Stimulated activated CD8-positive, alpha-beta memory T cell treated with anti-CD3 and anti-CD28 coated beads, Interleukin-15, amount 100 ng/mL, for 1 hour (primary cell): ENCODE results near the gene NSUN2.

Source experiments
- DNase-seq: peaks from one replicate; pipeline ENCODE4 v3.0.0-alpha.2; 2020; ENCODE audit warnings: low read depth

The NSUN2 gene

DNA sequence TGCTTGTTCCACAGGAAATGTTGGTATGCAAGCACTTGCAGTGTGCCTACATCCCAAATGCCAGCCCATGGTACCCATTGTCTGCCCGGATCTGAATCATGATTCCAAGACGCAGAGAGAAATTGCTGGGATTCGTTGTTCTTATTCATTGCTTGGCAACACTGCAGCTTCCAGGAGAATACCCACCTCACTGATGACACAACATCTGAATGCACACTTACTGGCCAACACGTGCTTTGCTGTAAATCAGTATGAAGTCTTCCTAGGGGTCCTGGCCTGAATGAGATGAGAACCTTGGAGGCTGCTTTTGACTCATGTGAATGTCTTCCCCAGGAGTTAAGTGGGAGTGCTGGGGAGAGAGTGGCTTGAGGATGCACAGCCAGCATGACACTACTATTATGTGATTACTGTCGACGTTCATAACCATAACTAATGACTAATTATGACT, 12.0 kb upstream of the NSUN2 start:
- no peak for DNase-seq

- DNase-seq, result no peak
Measured at GRCh38 chr5:6642655-6643054, 9.8 kb upstream of the NSUN2 start.

GRCh38 chr5:6638236-6638635, 5.4 kb upstream of the NSUN2 start:
- no peak for DNase-seq

- no peak for DNase-seq
Measured at GRCh38 chr5:6637590-6637989, 4.7 kb upstream of the NSUN2 start.

DNA sequence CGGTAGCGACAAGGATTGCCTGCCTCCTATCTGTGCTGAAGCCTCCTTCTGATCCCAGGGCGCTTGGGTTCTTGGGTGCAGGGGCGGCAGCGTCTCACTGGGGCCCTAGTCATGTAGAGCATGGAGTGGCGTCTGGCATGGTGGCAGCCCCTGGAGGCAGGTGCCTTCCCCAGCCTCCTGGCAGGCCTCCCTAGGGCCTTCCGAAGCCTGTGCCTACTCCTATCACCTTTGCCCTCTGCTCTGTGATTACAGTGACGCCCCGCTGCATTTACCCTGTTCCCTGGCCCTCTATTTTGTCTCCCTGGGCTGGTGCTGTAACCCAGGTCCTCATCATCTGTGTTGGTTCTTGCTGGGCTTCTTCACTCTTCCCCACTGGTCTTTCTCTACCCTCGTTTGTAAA, 4.2 kb upstream of the NSUN2 start:
- DNase-seq, result no peak

- no peak for DNase-seq
Measured at GRCh38 chr5:6636293-6636692, 3.4 kb upstream of the NSUN2 start.

DNA sequence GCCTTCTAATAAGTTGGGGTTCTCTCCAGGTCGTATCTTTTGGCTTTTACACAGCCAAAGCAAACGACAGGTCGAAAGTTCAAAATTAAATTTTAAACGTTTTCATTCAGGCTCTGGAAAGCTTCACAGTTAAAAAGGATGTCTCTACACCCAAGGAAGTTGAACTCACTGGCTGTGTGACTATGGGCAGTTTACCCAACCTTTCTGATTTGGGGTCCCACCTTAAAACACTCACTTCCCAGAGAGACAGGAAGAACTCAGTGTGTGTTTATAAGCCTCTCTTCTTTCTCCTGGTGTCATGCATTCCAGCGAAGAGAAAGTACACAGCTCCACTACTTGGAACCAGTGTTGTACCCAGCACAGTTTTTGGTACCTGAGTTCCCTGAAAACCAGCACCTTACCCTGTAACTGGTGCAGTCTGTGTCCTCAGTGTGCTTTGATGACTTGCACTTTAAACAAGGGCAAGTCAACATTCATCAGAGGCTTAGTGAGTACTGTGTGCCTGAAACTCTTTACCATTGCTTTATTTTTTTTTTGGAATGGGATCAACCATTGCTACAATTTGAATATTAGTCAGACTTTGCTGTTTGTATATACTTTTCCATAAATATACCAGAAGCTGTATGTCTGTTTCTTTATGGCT, 2.1 kb upstream of the NSUN2 start:
- no peak for DNase-seq

GRCh38 chr5:6634306-6634705, 1.5 kb upstream of the NSUN2 start:
- DNase-seq, result no peak

DNA sequence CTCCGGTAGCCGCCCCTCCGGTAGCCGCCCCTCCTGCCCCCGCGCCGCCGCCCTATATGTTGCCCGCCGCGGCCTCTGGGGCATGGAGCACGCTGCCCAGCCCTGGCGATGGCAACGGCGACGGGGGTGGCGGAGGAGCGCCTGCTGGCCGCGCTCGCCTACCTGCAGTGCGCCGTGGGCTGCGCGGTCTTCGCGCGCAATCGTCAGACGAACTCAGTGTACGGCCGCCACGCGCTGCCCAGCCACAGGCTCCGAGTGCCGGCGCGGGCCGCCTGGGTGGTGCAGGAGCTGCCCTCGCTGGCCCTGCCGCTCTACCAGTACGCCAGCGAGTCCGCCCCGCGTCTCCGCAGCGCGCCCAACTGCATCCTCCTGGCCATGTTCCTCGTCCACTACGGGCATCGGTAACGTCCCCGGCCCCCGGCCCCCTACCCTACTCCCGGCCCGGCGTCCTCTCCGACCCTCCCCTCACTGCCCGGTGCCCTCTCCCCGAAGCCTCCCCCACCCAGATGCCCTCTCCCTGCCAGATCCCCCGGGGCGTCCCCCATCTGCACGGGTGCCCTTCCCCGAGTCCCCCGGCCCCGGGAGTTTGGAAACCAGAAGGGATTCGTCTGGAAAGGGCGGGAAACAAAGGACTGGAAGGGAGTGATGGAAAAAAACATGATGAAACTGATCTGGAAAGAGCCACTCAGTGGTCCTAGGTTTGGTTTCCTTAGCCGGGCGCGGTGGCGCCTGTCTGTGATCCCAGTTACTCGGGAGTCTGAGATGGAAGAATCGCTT, 813 bp upstream of the NSUN2 start:
- DNase-seq, result no peak

- no peak for DNase-seq
Measured at GRCh38 chr5:6632324-6632887, 438 bp downstream of the NSUN2 start.

- DNase-seq, result no peak
Measured at GRCh38 chr5:6631441-6631840, 1.4 kb downstream of the NSUN2 start.

DNA sequence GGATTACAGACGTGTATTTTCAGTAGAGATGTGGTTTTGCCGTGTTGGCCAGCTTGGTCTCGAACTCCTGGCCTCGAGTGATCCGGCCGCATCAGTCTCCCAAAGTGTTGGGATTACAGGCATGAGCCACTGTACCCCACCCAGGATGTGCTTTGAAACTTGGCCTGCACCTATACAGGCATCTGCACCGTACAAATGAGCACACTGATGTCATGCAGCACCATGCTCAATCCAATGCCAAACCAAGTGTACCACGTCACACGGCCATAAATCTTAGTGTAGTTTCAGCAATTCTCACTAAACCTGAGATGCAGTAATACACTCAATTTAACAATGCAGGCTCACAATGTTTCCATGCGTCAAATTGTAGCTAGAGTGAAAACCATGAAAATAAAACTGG, 6.3 kb downstream of the NSUN2 start:
- no peak for DNase-seq

DNA sequence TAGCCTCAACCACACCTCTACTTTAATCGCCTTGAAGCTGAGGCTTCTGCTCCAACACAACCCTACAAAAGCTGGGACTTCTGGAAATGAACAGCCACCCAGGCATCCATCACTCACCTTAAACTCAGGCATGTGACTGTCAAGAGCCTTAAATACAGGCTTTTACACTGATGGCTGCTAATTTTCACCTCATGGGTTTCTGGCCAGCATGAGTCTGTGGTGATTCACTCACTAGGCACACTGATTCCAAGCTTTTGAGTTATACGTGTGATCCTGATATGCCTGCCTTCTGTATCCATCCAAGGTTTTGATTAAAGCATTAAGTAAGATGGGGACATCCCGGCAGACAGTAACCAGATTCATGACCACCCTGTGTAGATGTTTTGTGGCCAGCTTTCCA, 8.9 kb downstream of the NSUN2 start:
- no peak for DNase-seq

GRCh38 chr5:6623228-6623627, 9.6 kb downstream of the NSUN2 start:
- DNase-seq, result no peak

GRCh38 chr5:6616632-6617031, 16.2 kb downstream of the NSUN2 start:
- no peak for DNase-seq

DNA sequence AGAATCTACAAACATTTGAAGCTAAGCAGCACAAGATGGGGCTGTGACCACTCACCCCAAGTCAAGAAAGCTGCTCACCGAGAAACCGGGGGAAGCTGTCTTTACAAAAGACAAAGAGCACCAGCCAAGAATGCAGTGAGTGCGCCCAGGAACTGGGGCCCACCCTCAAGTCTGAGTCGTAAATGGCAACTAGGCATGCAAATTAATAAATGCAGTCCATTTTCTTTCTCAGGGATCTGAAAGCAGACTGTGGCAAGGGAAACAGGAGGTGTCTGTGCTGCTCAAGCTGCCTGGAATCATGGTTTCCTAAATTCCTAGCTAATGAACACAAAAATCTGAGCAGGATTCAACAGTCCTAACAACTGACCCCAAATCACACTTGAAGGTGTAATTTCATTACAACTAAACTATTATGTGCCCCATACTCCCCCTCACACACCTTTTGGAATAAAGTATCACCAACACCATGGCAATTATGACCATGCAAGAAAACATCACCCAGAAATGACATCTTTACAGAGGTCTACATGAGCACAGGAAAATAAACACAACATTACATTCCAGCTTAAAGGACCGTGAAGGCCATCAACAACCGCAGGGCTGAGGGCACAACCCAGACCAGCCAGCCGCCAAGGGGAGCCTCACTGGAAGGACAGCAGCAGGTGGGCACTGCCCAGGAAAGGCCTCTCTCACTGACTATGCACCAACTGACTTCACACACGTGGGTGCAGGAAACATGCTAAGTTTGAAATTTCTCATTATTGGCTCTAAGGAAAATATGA, 17.6 kb downstream of the NSUN2 start:
- DNase-seq, result no peak

DNA sequence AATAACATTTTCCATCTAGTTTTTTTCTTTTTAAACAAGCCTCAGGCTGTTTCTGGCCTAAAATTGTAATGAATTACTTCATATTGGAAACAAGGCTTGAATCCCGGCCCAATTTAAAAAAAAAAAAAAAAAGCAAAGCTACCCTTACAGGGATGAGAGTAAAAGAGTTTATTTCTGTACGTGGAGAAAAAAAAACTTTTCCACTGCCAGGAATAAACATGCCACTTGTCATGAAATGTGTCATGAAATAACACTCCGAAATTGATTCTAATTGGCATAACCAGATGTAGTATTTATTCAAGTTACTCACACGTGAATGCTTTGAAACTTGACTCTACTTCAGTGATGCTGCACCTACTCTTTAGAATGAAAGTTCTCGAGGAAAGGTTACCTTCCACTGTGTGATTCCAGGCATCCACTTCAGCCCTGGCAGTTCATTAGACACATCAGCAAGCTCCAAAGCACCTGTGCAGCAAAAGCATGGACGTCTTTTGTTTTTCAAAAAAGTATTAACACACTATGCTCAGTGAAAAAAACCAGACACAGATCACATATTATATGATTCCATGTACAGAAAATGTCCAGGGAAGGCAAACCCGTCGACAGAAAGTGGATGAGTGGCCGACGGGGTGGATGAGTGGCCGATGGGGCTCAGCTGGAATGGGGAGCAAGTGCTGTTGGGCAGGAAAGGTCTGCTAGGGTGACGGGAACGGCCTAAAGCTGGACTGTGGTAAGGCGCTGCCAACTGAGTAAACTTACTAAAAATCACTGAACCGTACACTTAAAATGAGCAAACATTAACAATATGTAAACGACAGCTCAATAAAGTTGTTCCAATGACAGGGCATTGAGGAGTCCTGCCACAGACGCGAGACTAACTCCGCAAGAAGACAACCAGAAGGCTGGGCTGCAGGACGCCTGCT, 21.2 kb downstream of the NSUN2 start:
- no peak for DNase-seq

GRCh38 chr5:6608016-6608415, 24.8 kb downstream of the NSUN2 start:
- DNase-seq, result no peak

- DNase-seq, result no peak
Measured at GRCh38 chr5:6607559-6607936, 25.3 kb downstream of the NSUN2 start.

- DNase-seq, result no peak
Measured at GRCh38 chr5:6606884-6607558, 25.8 kb downstream of the NSUN2 start.

DNA sequence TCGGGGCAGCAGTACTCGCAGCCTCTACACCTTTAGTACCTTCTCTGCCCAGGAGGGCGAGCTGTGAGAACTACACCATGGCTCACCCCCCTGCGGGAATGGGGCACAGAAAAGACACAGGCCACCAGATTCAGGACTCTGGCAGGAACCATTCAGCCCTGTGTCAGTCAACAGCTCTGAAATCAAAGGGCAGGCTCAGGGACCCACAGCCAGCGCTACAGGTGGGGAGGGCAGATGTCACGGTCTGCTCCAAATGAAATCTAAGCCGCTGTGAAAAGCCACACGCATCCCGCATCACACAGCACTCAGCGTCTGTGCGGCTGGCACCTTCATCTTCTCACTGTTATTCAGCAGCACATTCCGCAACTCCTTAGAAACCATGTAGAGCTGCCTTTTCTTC, 27.9 kb downstream of the NSUN2 start:
- DNase-seq, result no peak
